A549 (cell line): Measurements from ENCODE around the gene CALML5. TPM values are rescaled to one million over a fixed set of nuclear protein-coding genes. Genes with fewer than 3 reads are reported as not detected.

Experiments
- ATAC-seq, 2 experiments: fragments of 200-7000 bp in 1 of 2; fragments of >200 bp in 1 of 2; cut with Nextera tagmentation in 1 of 2; cut with Tn5 transposase in 1 of 2; 3 replicates each; pipeline versions ENCODE4 v1.8.0 to v1.9.1; 2018 to 2020; ENCODE audit warnings: mild to moderate bottlenecking in 1 of 2, moderate library complexity in 1 of 2
- CTCF ChIA-PET: fragments of 300-600 bp; sonication (Branson Sonifier 250); formaldehyde crosslinking; extraction: SDS; loops from one replicate; lab custom pipeline; 2021; ENCODE audit warnings: antibody characterized with exemption, inconsistent platforms; lab: Yijun Ruan, JAX
- POLR2A ChIA-PET: fragments of 350-600 bp; formaldehyde crosslinking; extraction: SDS; loops from one replicate; lab custom pipeline; 2021; ENCODE audit warnings: antibody characterized with exemption, inconsistent platforms; lab: Yijun Ruan, JAX
- DNase-seq, 2 experiments: peaks; one replicate each; pipeline versions ENCODE4 v3.0.0 to v3.0.0-alpha.2; 2011 to 2016; ENCODE audit warnings: low read depth in 1 of 2, low spot score in 1 of 2
- FAIRE-seq: peaks from 2 replicates; lab custom pipeline; 2011; peaks lifted over from hg19 to GRCh38; lab: Jason Lieb, UNC
- H3K27ac ChIP-seq, 2 experiments: fragments of >200 bp; sonication (Bioruptor Twin); formaldehyde crosslinking; 3 replicates each; pipeline ENCODE4 v1.5.1; 2016 to 2017
- H3K4me1 ChIP-seq: fragments of >200 bp; sonication (Bioruptor Twin); formaldehyde crosslinking; 3 replicates; pipeline ENCODE4 v1.6.1; 2016
- H3K4me2 ChIP-seq: fragments of >200 bp; sonication (Bioruptor Twin); formaldehyde crosslinking; 3 replicates; pipeline ENCODE4 v1.6.1; 2016
- H3K4me3 ChIP-seq: fragments of >200 bp; sonication (Bioruptor Twin); formaldehyde crosslinking; 3 replicates; pipeline ENCODE4 v1.5.1; 2016
- H3K9me3 ChIP-seq: fragments of >200 bp; sonication (Bioruptor Twin); formaldehyde crosslinking; 3 replicates; pipeline ENCODE4 v1.6.1; 2016
- BHLHE40 ChIP-seq: IDR thresholded peaks from 2 replicates; pipeline ENCODE4 v1.6.1; 2012; ENCODE audit warnings: low read depth, low read length, inconsistent platforms
- CBX2 ChIP-seq: fragments of 200-600 bp; sonication (generic); IDR thresholded peaks from 2 replicates; pipeline ENCODE4 v1.6.1; 2016; ENCODE audit warnings: low read depth, mild to moderate bottlenecking, borderline replicate concordance
- CBX8 ChIP-seq: fragments of 200-600 bp; sonication (generic); IDR thresholded peaks from 2 replicates; pipeline ENCODE4 v1.6.1; 2016
- CHD2 ChIP-seq: fragments of 150-350 bp; IDR thresholded peaks from 2 replicates; pipeline ENCODE4 v1.6.1; 2014; ENCODE audit warnings: low read length; ENCODE audit not compliant: partially characterized antibody
- EP300 ChIP-seq, 2 experiments: fragments of >200 bp; sonication (Bioruptor Twin); formaldehyde crosslinking; IDR thresholded peaks; 2 replicates in 1 of 2; 3 replicates in 1 of 2; pipeline ENCODE4 v1.6.1; 2016 to 2017
- FOSB ChIP-seq: fragments of 250-450 bp; sonication (Bioruptor Pico); IDR thresholded peaks from 2 replicates; pipeline ENCODE4 v1.5.0; 2020; ENCODE audit warnings: mild to moderate bottlenecking, moderate library complexity
- HOXB13 ChIP-seq: fragments of 250-450 bp; sonication (Bioruptor Pico); IDR thresholded peaks from 2 replicates; pipeline ENCODE4 v1.5.0; 2020; ENCODE audit warnings: low read depth, mild to moderate bottlenecking, moderate library complexity
- HOXB5 ChIP-seq: fragments of 250-450 bp; sonication (Bioruptor Pico); IDR thresholded peaks from 2 replicates; pipeline ENCODE4 v1.5.0; 2020; ENCODE audit warnings: mild to moderate bottlenecking, moderate library complexity
- JUN ChIP-seq, 2 experiments: fragments of >200 bp; sonication (Bioruptor Twin); formaldehyde crosslinking; IDR thresholded peaks; 2 replicates in 1 of 2; 3 replicates in 1 of 2; pipeline ENCODE4 v1.6.1; 2016 to 2017
- JUNB ChIP-seq: fragments of >200 bp; sonication (Bioruptor Twin); formaldehyde crosslinking; IDR thresholded peaks from 2 replicates; pipeline ENCODE4 v1.6.1; 2016
- KDM5A ChIP-seq: fragments of 200-600 bp; sonication (generic); IDR thresholded peaks from 2 replicates; pipeline ENCODE4 v1.6.1; 2016; ENCODE audit warnings: antibody characterized with exemption, mild to moderate bottlenecking
- MYC ChIP-seq: IDR thresholded peaks from 2 replicates; pipeline ENCODE4 v1.6.1; 2012; ENCODE audit warnings: mild to moderate bottlenecking, inconsistent platforms, low read length, improper control_type of control experiment, borderline replicate concordance
- NFE2L2 ChIP-seq: fragments of 150-350 bp; conservative IDR thresholded peaks from 2 replicates; pipeline ENCODE4 v1.6.1; 2014; ENCODE audit warnings: low read length
- NPAS2 ChIP-seq: fragments of 250-450 bp; sonication (Bioruptor Pico); IDR thresholded peaks from 2 replicates; pipeline ENCODE4 v1.8.0; 2022; ENCODE audit warnings: mild to moderate bottlenecking, moderate library complexity, borderline replicate concordance
- NR3C1 ChIP-seq: fragments of >200 bp; sonication (Bioruptor Twin); formaldehyde crosslinking; IDR thresholded peaks from 3 replicates; pipeline ENCODE4 v1.6.1; 2017
- PHF8 ChIP-seq: fragments of 200-600 bp; sonication (generic); IDR thresholded peaks from 2 replicates; pipeline ENCODE4 v1.6.1; 2016; ENCODE audit warnings: low read depth, mild to moderate bottlenecking, antibody characterized with exemption, moderate library complexity, borderline replicate concordance
- POLR2AphosphoS2 ChIP-seq: conservative IDR thresholded peaks from 2 replicates; pipeline ENCODE4 v1.6.1; 2012; ENCODE audit warnings: low read length, improper control_type of control experiment, inconsistent platforms
- RAD21 ChIP-seq, 2 experiments: fragments of >200 bp in 1 of 2; sonication (Bioruptor Twin) in 1 of 2; formaldehyde crosslinking in 1 of 2; IDR thresholded peaks in 1 of 2; conservative IDR thresholded peaks in 1 of 2; 2 replicates in 1 of 2; 3 replicates in 1 of 2; pipeline ENCODE4 v1.6.1; 2012 to 2018; ENCODE audit warnings: inconsistent platforms in 1 of 2
- RCOR1 ChIP-seq: fragments of 150-350 bp; IDR thresholded peaks from 2 replicates; pipeline ENCODE4 v1.6.1; 2014; ENCODE audit warnings: antibody characterized with exemption, low read length, low read depth
- RFX5 ChIP-seq: fragments of 450-650 bp; IDR thresholded peaks from 2 replicates; pipeline ENCODE4 v1.7.1; 2014; ENCODE audit warnings: antibody characterized with exemption, mild to moderate bottlenecking, moderate library complexity
- SMC3 ChIP-seq: fragments of >200 bp; sonication (Bioruptor Twin); formaldehyde crosslinking; IDR thresholded peaks from 3 replicates; pipeline ENCODE4 v1.6.1; 2018; ENCODE audit warnings: inconsistent platforms
- TP53 ChIP-seq: fragments of 250-450 bp; sonication (Bioruptor Pico); IDR thresholded peaks from 2 replicates; pipeline ENCODE4 v1.5.0; 2021; ENCODE audit warnings: mild to moderate bottlenecking, moderate library complexity
- ZFP36 ChIP-seq: fragments of 450-650 bp; IDR thresholded peaks from 2 replicates; pipeline ENCODE4 v1.6.1; 2014; ENCODE audit warnings: borderline replicate concordance; ENCODE audit not compliant: partially characterized antibody
- ZNF302 ChIP-seq: fragments of 250-450 bp; sonication (Bioruptor Pico); IDR thresholded peaks from 2 replicates; pipeline ENCODE4 v1.9.0; 2021; ENCODE audit warnings: inconsistent platforms, mild to moderate bottlenecking, moderate library complexity
- WGBS: methylation state at CpG from one replicate; pipeline ENCODE4 v1.1.6; 2017; ENCODE audit errors: missing lambda C conversion rate; 5-methylcytosine and 5-hydroxymethylcytosine counted together
- polyA plus RNA-seq, 4 experiments: library from polyadenylated mRNA; depleted of rRNA in 3 of 4; stranded (reverse); fragments of >200 nt; fragmentation: RNase III in 1 of 4; extraction: RNeasy Plus Mini Kit Qiagen cat#74134 plus additional on column Dnase treatment in 1 of 4; gene quantifications; 2 replicates in 3 of 4; 3 replicates in 1 of 4; pipeline ENCODE4 v1.2.3, GENCODE V29; 2011 to 2017
- TF ChIP-seq, protein P1 (sequence below): fragments of 250-450 bp; sonication (Bioruptor Pico); IDR thresholded peaks from 2 replicates; pipeline ENCODE4 v1.5.0; 2020; ENCODE audit warnings: low read depth, mild to moderate bottlenecking, moderate library complexity
- TF ChIP-seq, protein P2 (sequence below): fragments of 150-350 bp; IDR thresholded peaks from 2 replicates; pipeline ENCODE4 v1.6.1; 2014; ENCODE audit warnings: low read depth, mild to moderate bottlenecking, low read length
- TF ChIP-seq, protein P3 (sequence below): fragments of 250-450 bp; sonication (Bioruptor Pico); IDR thresholded peaks from 2 replicates; pipeline ENCODE4 v1.5.0; 2021; ENCODE audit warnings: mild to moderate bottlenecking, moderate library complexity, borderline replicate concordance
- TF ChIP-seq, protein P4 (sequence below): fragments of >200 bp; sonication (Bioruptor Twin); formaldehyde crosslinking; IDR thresholded peaks from 2 replicates; pipeline ENCODE4 v1.6.1; 2016
- TF ChIP-seq, protein P5 (sequence below): IDR thresholded peaks from 2 replicates; pipeline ENCODE4 v1.6.1; 2012
- TF ChIP-seq, protein P6 (sequence below): IDR thresholded peaks from 2 replicates; pipeline ENCODE4 v1.6.1; 2012

Gene CALML5
- polyA plus RNA-seq, 2 of the 4 experiments (the other 2 are of a cell fraction): not detected

DNA sequence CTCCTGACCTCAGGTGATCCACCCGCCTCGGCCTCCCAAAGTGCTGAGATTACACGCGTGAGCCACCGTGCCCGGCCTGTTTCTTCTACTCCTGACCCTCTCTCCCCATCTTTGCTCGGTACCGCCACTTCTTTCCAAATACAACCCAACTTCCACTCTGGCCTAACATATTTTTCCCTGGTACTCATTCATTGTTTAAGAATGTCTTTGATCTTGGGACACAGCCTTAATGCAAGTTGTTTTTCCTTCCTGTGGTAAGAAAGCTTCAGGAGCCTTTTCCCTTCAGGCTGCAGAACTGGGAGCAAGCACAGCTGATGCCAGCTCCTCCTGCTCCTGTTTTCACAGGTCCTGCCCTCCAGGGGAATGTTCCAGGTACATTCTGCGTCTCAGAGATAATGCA is 39.1 kb upstream of the CALML5 start:
- CTCF ChIA-PET: interaction anchor here (1.0 to 1.1 kb wide), 2 partner anchors 11 to 84 kb away, joined by 4 to 5 read pairs; no protein-coding TSS in a partner anchor
- FAIRE-seq: no peak

DNA sequence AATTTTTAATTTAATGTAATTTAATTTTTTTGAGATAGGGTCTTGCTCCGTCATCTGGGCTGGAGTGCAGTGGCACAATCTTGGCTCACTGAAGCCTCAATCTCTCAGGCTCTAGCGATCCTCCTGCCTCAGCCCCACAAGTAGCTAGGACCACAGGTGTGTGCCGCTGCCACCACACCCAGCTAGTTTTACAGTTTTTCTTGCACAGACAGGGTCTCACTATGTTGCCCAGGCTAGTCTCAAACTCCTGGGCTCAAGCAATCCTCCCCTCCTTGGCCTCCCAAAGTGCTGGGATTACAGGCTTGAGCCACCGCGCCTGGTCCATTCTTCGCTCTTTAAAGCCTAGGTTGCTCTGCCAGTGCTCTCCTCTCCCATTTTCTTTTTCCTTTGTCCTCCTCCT is 38.3 kb upstream of the CALML5 start:
- CTCF ChIA-PET: no interaction called here

More for the DNA sequence above, 39.1 kb upstream of the CALML5 start:
- no peak overlapping the region for H3K4me3 ChIP-seq
- peaks cover 32% of the 10 kb centered on the region for H3K9me3 ChIP-seq
- H3K27ac ChIP-seq: peak overlapping the region in 1 of 2 experiments; percentile 66; a peak in 3 of 6 replicates
- ATAC-seq (peak in 1 of 2 experiments; percentile 34; a peak in 1 of 6 replicates), DNase-seq (no peak)
- 92% methylated on average over 9 of the region's 9 CpGs for whole genome bisulfite sequencing
- H3K4me2 ChIP-seq: peak overlapping the region; percentile 25; the same call in 2 of the 3 replicates
- TF ChIP-seq RFX5 (no peak), KDM5A (no peak), RCOR1 (no peak), PHF8 (no peak), HOXB5 (CRISPR knock-in tag) (no peak), HOXB13 (no peak), EP300 (IDR thresholded peaks at IDR 0.05) (no peak), CBX8 (no peak), SMC3 (no peak), NR3C1 (no peak)
- TF ChIP-seq, protein P1, sequence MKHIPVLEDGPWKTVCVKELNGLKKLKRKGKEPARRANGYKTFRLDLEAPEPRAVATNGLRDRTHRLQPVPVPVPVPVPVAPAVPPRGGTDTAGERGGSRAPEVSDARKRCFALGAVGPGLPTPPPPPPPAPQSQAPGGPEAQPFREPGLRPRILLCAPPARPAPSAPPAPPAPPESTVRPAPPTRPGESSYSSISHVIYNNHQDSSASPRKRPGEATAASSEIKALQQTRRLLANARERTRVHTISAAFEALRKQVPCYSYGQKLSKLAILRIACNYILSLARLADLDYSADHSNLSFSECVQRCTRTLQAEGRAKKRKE (CRISPR knock-in tag): no peak
- TF ChIP-seq, protein P2, sequence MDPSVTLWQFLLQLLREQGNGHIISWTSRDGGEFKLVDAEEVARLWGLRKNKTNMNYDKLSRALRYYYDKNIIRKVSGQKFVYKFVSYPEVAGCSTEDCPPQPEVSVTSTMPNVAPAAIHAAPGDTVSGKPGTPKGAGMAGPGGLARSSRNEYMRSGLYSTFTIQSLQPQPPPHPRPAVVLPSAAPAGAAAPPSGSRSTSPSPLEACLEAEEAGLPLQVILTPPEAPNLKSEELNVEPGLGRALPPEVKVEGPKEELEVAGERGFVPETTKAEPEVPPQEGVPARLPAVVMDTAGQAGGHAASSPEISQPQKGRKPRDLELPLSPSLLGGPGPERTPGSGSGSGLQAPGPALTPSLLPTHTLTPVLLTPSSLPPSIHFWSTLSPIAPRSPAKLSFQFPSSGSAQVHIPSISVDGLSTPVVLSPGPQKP: no peak
- TF ChIP-seq, protein P3, sequence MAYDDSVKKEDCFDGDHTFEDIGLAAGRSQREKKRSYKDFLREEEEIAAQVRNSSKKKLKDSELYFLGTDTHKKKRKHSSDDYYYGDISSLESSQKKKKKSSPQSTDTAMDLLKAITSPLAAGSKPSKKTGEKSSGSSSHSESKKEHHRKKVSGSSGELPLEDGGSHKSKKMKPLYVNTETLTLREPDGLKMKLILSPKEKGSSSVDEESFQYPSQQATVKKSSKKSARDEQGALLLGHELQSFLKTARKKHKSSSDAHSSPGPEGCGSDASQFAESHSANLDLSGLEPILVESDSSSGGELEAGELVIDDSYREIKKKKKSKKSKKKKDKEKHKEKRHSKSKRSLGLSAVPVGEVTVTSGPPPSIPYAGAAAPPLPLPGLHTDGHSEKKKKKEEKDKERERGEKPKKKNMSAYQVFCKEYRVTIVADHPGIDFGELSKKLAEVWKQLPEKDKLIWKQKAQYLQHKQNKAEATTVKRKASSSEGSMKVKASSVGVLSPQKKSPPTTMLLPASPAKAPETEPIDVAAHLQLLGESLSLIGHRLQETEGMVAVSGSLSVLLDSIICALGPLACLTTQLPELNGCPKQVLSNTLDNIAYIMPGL (CRISPR knock-in tag): no peak
- peaks cover 9% of the 10 kb centered on the region for H3K4me1 ChIP-seq
- POLR2A ChIA-PET: interaction anchor here (0.6 kb wide), 1 partner anchor 411 kb away, joined by 12 read pairs; no protein-coding TSS in a partner anchor

DNA sequence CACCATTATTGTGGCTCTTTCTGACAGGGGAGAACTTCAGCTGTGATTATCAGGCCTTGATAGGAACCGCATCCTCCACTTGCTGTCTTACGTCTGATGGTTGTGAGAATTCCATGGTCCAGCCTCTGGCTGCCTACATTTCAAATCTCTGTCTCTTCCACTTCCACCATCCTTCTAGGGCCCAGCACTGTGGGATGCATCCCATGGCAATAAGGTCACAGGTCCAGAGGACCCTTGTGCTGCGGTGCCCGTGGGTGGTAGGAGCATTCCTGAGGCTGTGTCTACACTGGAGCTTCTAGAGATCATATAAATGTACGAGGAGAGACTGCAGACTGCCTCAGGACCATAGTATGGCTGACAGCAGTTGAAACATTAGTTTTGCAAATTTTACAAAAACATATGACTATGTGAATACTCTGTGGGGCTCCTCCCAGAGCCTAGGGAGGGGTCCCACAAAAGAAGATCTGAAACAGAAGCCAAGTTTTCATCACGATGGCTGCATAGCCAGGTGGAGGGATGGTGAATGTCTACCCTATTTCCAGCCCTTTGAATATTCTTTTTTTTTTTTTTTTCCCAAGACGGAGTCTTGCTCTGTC is 37.2 kb upstream of the CALML5 start:
- Histone ChIP-seq H3K27ac (peak overlapping the region in 1 of 2 experiments; percentile 8; a peak in 2 of 6 replicates), H3K4me3 (no peak overlapping the region), H3K4me2 (no peak overlapping the region), H3K4me1 (peaks cover 9% of the 10 kb centered on the region), H3K9me3 (peaks cover 17% of the 10 kb centered on the region)
- WGBS: 95% methylated on average over 7 of the region's 7 CpGs
- DNase-seq: no peak
- no peak for FAIRE-seq
- no peak for ATAC-seq
- ChIA-PET CTCF (no interaction called here), POLR2A (no interaction called here)
- TF ChIP-seq JUNB: no peak
- TF ChIP-seq NPAS2 (CRISPR knock-in tag): no peak
- no peak for TF ChIP-seq POLR2AphosphoS2
- TF ChIP-seq CHD2: no peak
- no peak for TF ChIP-seq MYC
- no peak for TF ChIP-seq ZFP36
- TF ChIP-seq, protein P4, sequence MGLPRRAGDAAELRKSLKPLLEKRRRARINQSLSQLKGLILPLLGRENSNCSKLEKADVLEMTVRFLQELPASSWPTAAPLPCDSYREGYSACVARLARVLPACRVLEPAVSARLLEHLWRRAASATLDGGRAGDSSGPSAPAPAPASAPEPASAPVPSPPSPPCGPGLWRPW: no peak
- no peak for TF ChIP-seq RCOR1
- TF ChIP-seq, protein P5, sequence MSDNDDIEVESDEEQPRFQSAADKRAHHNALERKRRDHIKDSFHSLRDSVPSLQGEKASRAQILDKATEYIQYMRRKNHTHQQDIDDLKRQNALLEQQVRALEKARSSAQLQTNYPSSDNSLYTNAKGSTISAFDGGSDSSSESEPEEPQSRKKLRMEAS: no peak
- no peak for TF ChIP-seq JUN (IDR thresholded peaks at IDR 0.05)
- no peak for TF ChIP-seq ZNF302
- TF ChIP-seq, protein P6, sequence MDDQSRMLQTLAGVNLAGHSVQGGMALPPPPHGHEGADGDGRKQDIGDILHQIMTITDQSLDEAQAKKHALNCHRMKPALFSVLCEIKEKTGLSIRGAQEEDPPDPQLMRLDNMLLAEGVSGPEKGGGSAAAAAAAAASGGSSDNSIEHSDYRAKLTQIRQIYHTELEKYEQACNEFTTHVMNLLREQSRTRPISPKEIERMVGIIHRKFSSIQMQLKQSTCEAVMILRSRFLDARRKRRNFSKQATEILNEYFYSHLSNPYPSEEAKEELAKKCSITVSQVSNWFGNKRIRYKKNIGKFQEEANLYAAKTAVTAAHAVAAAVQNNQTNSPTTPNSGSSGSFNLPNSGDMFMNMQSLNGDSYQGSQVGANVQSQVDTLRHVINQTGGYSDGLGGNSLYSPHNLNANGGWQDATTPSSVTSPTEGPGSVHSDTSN: no peak
- TF ChIP-seq RAD21 (conservative IDR thresholded peaks at IDR 0.05 in 1 of 2, IDR thresholded peaks at IDR 0.05 in 1 of 2): no peak
- no peak for TF ChIP-seq CBX8
- TF ChIP-seq CBX2: no peak

More for the DNA sequence above, 38.3 kb upstream of the CALML5 start:
- no peak for ATAC-seq
- H3K4me1 ChIP-seq: peaks cover 9% of the 10 kb centered on the region
- no peak overlapping the region for H3K4me2 ChIP-seq
- no peak overlapping the region for H3K4me3 ChIP-seq
- DNase-seq: no peak
- H3K9me3 ChIP-seq: peaks cover 28% of the 10 kb centered on the region
- no peak for TF ChIP-seq FOSB (CRISPR knock-in tag)
- no peak for TF ChIP-seq MYC
- no peak for TF ChIP-seq NFE2L2
- TF ChIP-seq BHLHE40: no peak
- no peak for TF ChIP-seq TP53 (CRISPR knock-in tag)
- no peak for TF ChIP-seq NR3C1
- 80% methylated on average over 6 of the region's 6 CpGs for WGBS
- POLR2A ChIA-PET: no interaction called here
- H3K27ac ChIP-seq: peak overlapping the region in 1 of 2 experiments; percentile 66; a peak in 3 of 6 replicates
- no peak for FAIRE-seq
